ENCODE measurements around the gene MACROD2.

DNA sequence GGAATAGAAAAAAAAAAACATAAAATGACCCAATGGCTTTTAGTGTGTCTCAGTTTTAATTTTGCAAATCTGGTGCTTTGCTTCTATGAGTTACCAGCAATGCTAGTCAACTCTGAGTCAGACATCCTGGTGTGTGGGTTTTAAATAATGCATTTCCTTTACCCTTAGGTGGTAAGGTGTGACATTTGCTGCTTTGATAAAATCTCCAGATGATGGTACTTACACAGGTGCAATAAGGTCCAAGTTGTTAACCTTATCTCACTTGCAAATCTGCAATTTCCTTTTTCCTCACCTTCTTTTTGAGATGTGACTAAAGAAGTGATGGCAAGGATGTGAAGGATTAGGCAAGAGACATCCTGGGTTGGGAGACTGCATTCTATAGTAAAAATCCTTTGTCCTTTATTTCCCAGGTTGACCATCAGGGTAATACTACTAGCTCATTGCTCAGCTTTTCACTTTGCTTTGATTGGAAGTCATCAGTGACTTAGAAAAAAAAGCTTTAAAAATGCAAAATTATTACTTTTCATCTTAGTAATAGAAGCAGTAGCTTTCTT is 1160.6 kb downstream of the MACROD2 start:
- TF ChIP-seq, protein P1, sequence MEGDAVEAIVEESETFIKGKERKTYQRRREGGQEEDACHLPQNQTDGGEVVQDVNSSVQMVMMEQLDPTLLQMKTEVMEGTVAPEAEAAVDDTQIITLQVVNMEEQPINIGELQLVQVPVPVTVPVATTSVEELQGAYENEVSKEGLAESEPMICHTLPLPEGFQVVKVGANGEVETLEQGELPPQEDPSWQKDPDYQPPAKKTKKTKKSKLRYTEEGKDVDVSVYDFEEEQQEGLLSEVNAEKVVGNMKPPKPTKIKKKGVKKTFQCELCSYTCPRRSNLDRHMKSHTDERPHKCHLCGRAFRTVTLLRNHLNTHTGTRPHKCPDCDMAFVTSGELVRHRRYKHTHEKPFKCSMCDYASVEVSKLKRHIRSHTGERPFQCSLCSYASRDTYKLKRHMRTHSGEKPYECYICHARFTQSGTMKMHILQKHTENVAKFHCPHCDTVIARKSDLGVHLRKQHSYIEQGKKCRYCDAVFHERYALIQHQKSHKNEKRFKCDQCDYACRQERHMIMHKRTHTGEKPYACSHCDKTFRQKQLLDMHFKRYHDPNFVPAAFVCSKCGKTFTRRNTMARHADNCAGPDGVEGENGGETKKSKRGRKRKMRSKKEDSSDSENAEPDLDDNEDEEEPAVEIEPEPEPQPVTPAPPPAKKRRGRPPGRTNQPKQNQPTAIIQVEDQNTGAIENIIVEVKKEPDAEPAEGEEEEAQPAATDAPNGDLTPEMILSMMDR (IDR thresholded peaks at IDR 0.05; ENCODE audit: poor library complexity, severe bottlenecking), result no peak
- TF ChIP-seq SMC3 (conservative IDR thresholded peaks at IDR 0.05; ENCODE audit: poor library complexity), result no peak
